T-helper 17 cell (primary cell): ENCODE measurements around the gene SLC4A2. TPM values are rescaled to one million over a fixed set of nuclear protein-coding genes. Genes with fewer than 3 reads are reported as not detected.
A peak's percentile ranks its signal among the peaks of the same experiment; 100 is the strongest.

Experiments
- ATAC-seq: fragments of 150-1000 bp; cut with Tn5 transposase; 2 replicates; pipeline ENCODE4 v1.10.0; 2021; ENCODE audit warnings: mild to moderate bottlenecking, moderate library complexity
- DNase-seq, 3 donors: peaks; one replicate each; pipeline versions ENCODE4 v3.0.0 to v3.0.0-alpha.2; 2020 to 2021
- H3K9me3 ChIP-seq: one replicate; pipeline ENCODE4 v1.7.0; 2013; ENCODE audit warnings: low read length, mild to moderate bottlenecking; ENCODE audit not compliant: control insufficient read depth, poor library complexity, severe bottlenecking
- H3K27ac Mint-ChIP-seq: one replicate; pipeline ENCODE4 v1.8.0; 2022; ENCODE audit warnings: mild to moderate bottlenecking, moderate library complexity, mixed read lengths
- H3K27me3 Mint-ChIP-seq: one replicate; pipeline ENCODE4 v1.8.0; 2022; ENCODE audit warnings: mixed read lengths
- H3K36me3 Mint-ChIP-seq: one replicate; pipeline ENCODE4 v1.8.0; 2022; ENCODE audit warnings: low read depth, mixed read lengths
- H3K4me1 Mint-ChIP-seq: one replicate; pipeline ENCODE4 v1.8.0; 2022; ENCODE audit warnings: mild to moderate bottlenecking, mixed read lengths
- H3K4me3 Mint-ChIP-seq: one replicate; pipeline ENCODE4 v1.8.0; 2022; ENCODE audit warnings: mild to moderate bottlenecking, moderate library complexity, mixed read lengths
- total RNA-seq, 4 donors: library from RNA in 2 of 4; stranded (reverse) in 2 of 4; gene quantifications; one replicate each; pipeline ENCODE4 v1.2.3 and lab custom pipeline; 2022 to 2026

The SLC4A2 gene
- total RNA-seq, 2 donors from 2014 or later, result 48.9 to 61.3 TPM

GRCh38 chr7:151110941-151111645 is 51.7 kb downstream of the SLC4A2 start:
- Mint-ChIP-seq H3K27ac (no peak overlapping the region), H3K4me3 (no peak overlapping the region), H3K4me1 (peaks cover 9% of the 10 kb centered on the region), H3K36me3 (no peaks in the 10 kb centered on the region), H3K27me3 (no peaks in the 10 kb centered on the region)
- no peaks in the 10 kb centered on the region for H3K9me3 ChIP-seq
- ATAC-seq (peak; percentile 72), DNase-seq (peak; percentile 54 to 72 (median 58))

GRCh38 chr7:151113344-151114150 is 54.2 kb downstream of the SLC4A2 start:
- ATAC-seq (no peak), DNase-seq (no peak)
- peaks cover 17% of the 10 kb centered on the region for H3K4me1 Mint-ChIP-seq
- no peaks in the 10 kb centered on the region for H3K36me3 Mint-ChIP-seq
- H3K27me3 Mint-ChIP-seq, result no peaks in the 10 kb centered on the region
- H3K27ac Mint-ChIP-seq, result no peak overlapping the region
- no peaks in the 10 kb centered on the region for H3K9me3 ChIP-seq
- H3K4me3 Mint-ChIP-seq, result peak overlapping the region; percentile 36

- peaks cover 19% of the 10 kb centered on the region for H3K4me1 Mint-ChIP-seq
- H3K36me3 Mint-ChIP-seq, result peaks cover 6% of the 10 kb centered on the region
- H3K27me3 Mint-ChIP-seq, result no peaks in the 10 kb centered on the region
- no peak overlapping the region for H3K27ac Mint-ChIP-seq
- H3K4me3 Mint-ChIP-seq, result peak overlapping the region; percentile 36
- no peak for ATAC-seq
- DNase-seq, result no peak
- no peaks in the 10 kb centered on the region for H3K9me3 ChIP-seq
Observed at GRCh38 chr7:151114151-151115090, 55.0 kb downstream of the SLC4A2 start.

- peak overlapping the region; percentile 82 for H3K4me3 Mint-ChIP-seq
- H3K36me3 Mint-ChIP-seq, result peaks cover 6% of the 10 kb centered on the region
- peak; percentile 48 for ATAC-seq
- no peak for DNase-seq
- no peaks in the 10 kb centered on the region for H3K9me3 ChIP-seq
- H3K27ac Mint-ChIP-seq, result peak overlapping the region; percentile 4
- peaks cover 19% of the 10 kb centered on the region for H3K4me1 Mint-ChIP-seq
- H3K27me3 Mint-ChIP-seq, result no peaks in the 10 kb centered on the region
Observed at GRCh38 chr7:151115121-151115835, 55.9 kb downstream of the SLC4A2 start.

GRCh38 chr7:151115836-151116418 is 56.5 kb downstream of the SLC4A2 start:
- ATAC-seq, result peak; percentile 21

GRCh38 chr7:151116603-151117440 is 57.4 kb downstream of the SLC4A2 start:
- DNase-seq, result no peak
- no peaks in the 10 kb centered on the region for H3K27me3 Mint-ChIP-seq
- H3K36me3 Mint-ChIP-seq, result peaks cover 12% of the 10 kb centered on the region
- ATAC-seq, result no peak
- H3K4me3 Mint-ChIP-seq, result peak overlapping the region; percentile 84
- H3K9me3 ChIP-seq, result no peaks in the 10 kb centered on the region
- peak overlapping the region; percentile 92 for H3K27ac Mint-ChIP-seq
- H3K4me1 Mint-ChIP-seq, result peaks cover 19% of the 10 kb centered on the region

More at GRCh38 chr7:151115836-151116418, 56.5 kb downstream of the SLC4A2 start:
- H3K9me3 ChIP-seq, result no peaks in the 10 kb centered on the region
- Mint-ChIP-seq H3K27ac (peak overlapping the region; percentile 4), H3K36me3 (peaks cover 6% of the 10 kb centered on the region), H3K4me1 (peaks cover 19% of the 10 kb centered on the region), H3K27me3 (no peaks in the 10 kb centered on the region), H3K4me3 (peak overlapping the region; percentile 82)
- no peak for DNase-seq

- peaks cover 12% of the 10 kb centered on the region for H3K36me3 Mint-ChIP-seq
- ATAC-seq, result peak; percentile 83
- peak overlapping the region; percentile 92 for H3K27ac Mint-ChIP-seq
- no peaks in the 10 kb centered on the region for H3K9me3 ChIP-seq
- H3K4me3 Mint-ChIP-seq, result peak overlapping the region; percentile 84
- no peaks in the 10 kb centered on the region for H3K27me3 Mint-ChIP-seq
- DNase-seq, result peak; percentile 26 to 51 (median 43)
- peaks cover 19% of the 10 kb centered on the region for H3K4me1 Mint-ChIP-seq
Observed at GRCh38 chr7:151117565-151117964, 58.2 kb downstream of the SLC4A2 start.

- peak overlapping the region; percentile 92 for H3K27ac Mint-ChIP-seq
- ATAC-seq (no peak), DNase-seq (no peak)
- no peaks in the 10 kb centered on the region for H3K27me3 Mint-ChIP-seq
- H3K36me3 Mint-ChIP-seq, result peaks cover 15% of the 10 kb centered on the region
- no peaks in the 10 kb centered on the region for H3K9me3 ChIP-seq
- peak overlapping the region; percentile 84 for H3K4me3 Mint-ChIP-seq
- peaks cover 20% of the 10 kb centered on the region for H3K4me1 Mint-ChIP-seq
Observed at GRCh38 chr7:151118108-151119054, 59.0 kb downstream of the SLC4A2 start.

- Mint-ChIP-seq H3K4me1 (peaks cover 26% of the 10 kb centered on the region), H3K27ac (peak overlapping the region; percentile 92), H3K36me3 (peaks cover 15% of the 10 kb centered on the region), H3K27me3 (no peaks in the 10 kb centered on the region), H3K4me3 (peak overlapping the region; percentile 58)
- DNase-seq (no peak), ATAC-seq (no peak)
- H3K9me3 ChIP-seq, result no peaks in the 10 kb centered on the region
Observed at GRCh38 chr7:151119055-151119415, 59.6 kb downstream of the SLC4A2 start.

- Mint-ChIP-seq H3K27ac (no peak overlapping the region), H3K4me3 (no peak overlapping the region), H3K27me3 (no peaks in the 10 kb centered on the region), H3K4me1 (peaks cover 27% of the 10 kb centered on the region), H3K36me3 (peaks cover 15% of the 10 kb centered on the region)
- ATAC-seq, result no peak
- no peaks in the 10 kb centered on the region for H3K9me3 ChIP-seq
- DNase-seq, result no peak
Observed at GRCh38 chr7:151119902-151120301, 60.5 kb downstream of the SLC4A2 start.

GRCh38 chr7:151120896-151121295 is 61.5 kb downstream of the SLC4A2 start:
- peaks cover 15% of the 10 kb centered on the region for H3K36me3 Mint-ChIP-seq
- H3K9me3 ChIP-seq, result no peaks in the 10 kb centered on the region
- DNase-seq, result no peak
- H3K27ac Mint-ChIP-seq, result no peak overlapping the region
- peaks cover 25% of the 10 kb centered on the region for H3K4me1 Mint-ChIP-seq
- ATAC-seq, result no peak
- H3K4me3 Mint-ChIP-seq, result no peak overlapping the region
- H3K27me3 Mint-ChIP-seq, result no peaks in the 10 kb centered on the region
